GM21619 (cell line): ENCODE results near the gene PRR35.

Experiments
- ATAC-seq: cut with Tn5 transposase; IDR thresholded peaks from one replicate; pipeline ENCODE4 v1.9.1; 2021; ENCODE audit not compliant: unreplicated experiment

Gene PRR35

GRCh38 chr16:560204-560700, at the start of gene PRR35:
TSS of gene PRR35 (plus strand) at chr16:560394. CDS start at chr16:563295, 2,901 bp downstream.
- ATAC-seq: no peak

DNA sequence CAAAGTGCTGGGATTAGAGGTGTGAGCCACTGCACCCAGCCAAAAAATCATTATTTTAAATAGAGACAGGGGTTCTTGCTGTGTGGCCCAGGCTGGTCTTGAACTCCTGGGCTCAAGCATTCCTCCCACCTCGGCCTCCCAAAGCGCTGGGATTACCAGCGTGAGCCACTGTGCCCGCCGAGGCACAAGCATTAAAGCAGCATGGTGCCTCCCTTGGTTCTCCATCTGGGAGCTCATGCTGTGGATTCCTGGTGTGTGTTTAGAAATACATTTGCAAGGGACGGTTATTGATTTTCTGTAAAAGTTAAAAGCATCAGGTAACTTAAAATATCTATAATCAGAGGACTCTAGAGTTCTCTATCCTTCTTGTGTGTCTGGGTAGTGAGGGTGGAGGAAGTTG, 47.4 kb upstream of the PRR35 start:
- no peak for ATAC-seq

DNA sequence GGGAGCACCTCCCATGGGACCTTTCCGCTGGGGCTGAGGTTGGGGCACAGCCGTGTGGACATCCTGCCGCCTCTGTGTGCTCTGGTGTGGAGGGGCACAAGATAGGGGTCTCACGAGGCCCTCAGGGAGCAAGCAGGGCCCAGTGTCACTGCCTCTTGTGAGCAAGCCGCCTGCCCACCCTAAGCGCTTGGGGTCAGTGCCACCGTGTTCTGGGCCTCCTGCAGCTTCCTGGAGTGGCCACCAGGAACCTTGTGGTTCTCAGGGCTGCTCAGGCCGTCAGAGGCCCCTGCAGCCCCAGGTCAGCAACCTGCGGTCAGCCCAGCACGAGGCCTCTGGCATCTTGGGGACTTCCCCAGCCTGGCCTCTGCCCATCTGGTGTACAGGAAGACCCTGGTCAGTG, 46.2 kb upstream of the PRR35 start:
- ATAC-seq: no peak

- ATAC-seq: no peak
Observed at GRCh38 chr16:515175-515938, 44.8 kb upstream of the PRR35 start.

GRCh38 chr16:515939-516226, 44.3 kb upstream of the PRR35 start:
- ATAC-seq: no peak

- no peak for ATAC-seq
Observed at GRCh38 chr16:516301-516700, 43.9 kb upstream of the PRR35 start.

DNA sequence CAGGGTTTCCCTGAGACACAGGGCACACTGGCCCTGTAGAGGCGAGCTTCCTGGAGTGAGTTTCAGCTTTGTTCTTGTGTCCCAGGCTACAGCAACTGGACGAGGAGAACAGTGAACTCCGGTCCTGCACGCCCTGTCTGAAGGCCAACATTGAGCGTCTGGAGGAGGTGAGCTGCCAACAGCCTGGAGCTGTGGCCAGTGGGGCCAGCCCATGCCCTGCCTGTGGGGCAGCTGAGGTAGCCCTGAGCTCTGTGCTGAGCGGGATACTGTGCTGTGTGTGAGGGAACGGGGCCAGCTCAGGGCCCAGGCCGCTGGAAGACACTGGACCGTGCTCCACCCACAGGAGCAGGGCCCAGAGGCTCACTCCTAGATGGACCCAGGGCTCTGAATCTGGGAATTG, 41.3 kb upstream of the PRR35 start:
- ATAC-seq: no peak

GRCh38 chr16:519425-519824, 40.8 kb upstream of the PRR35 start:
- no peak for ATAC-seq

DNA sequence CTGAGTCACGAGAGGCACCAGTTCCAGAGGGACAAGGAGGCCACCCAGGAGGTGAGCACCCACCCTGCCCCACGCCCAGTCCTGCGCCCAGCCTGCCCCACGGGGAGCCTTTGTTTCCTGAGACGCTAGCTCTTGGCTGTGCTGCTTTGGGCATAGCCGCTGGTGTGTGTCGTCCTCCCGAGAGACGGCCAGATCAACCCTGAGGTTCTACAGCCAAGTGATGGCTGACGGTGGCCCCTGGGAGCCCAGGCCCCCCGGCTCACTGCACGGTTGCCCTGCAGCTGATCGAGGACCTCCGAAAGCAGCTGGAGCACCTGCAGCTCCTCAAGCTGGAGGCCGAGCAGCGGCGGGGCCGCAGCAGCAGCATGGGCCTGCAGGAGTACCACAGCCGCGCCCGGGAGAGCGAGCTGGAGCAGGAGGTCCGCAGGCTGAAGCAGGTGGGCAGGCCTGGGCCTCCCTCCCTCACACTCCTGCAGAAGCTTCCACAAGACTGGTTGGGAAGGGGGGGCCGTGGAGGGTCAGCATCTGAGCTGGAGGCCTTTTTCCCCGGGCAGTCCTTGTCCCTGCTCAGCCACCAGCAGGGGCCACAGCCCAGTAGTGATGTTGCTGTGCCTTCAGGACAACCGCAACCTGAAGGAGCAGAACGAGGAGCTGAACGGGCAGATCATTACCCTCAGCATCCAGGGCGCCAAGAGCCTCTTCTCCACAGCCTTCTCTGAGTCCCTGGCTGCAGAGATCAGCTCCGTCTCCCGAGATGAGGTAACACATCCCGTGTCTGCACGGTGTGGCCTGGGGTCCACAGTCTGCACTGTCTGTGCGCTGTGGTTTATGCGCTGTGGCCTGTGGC, 40.1 kb upstream of the PRR35 start:
- no peak for ATAC-seq

GRCh38 chr16:520847-521246, 39.3 kb upstream of the PRR35 start:
- ATAC-seq: no peak

- no peak for ATAC-seq
Observed at GRCh38 chr16:521381-522210, 38.6 kb upstream of the PRR35 start.

DNA sequence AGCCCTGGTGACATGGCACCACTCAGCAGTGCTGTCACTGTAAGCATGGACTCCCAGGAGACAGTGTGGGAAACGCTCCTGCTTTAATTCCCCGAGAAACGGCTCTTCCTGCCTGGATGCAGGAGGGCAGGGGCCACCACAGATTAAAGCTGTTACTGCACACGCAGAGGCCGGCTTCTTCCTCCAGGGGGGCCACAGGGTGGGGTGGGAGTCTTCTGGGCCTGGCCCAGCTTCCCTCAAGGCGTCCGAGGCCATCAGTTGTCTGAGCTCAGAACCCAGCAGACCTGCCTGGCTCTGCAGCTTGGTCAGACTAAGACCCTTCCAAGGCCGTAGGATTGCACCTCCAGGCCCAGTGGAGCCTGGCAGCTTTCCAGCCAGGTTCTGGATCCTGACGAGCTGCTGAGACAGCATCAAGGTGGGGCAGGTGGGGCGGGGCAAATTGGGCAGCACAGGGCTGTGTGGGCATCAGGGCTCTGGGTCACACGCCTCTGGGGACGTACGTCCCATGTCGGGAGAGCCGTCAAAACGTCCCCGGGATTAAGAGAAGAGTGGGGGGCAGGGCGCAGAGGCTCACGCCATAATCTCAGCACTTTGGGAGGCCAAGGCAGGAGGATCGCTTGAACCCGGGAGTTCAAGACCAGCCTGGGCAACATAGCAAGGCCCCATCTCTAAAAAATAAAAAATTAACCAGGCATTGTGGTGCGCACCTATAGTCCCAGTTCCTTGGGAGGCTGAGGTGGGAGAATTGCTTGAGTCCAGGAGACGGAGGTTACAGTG, 37.7 kb upstream of the PRR35 start:
- ATAC-seq: no peak

GRCh38 chr16:523097-523741, 37.0 kb upstream of the PRR35 start:
- no peak for ATAC-seq

DNA sequence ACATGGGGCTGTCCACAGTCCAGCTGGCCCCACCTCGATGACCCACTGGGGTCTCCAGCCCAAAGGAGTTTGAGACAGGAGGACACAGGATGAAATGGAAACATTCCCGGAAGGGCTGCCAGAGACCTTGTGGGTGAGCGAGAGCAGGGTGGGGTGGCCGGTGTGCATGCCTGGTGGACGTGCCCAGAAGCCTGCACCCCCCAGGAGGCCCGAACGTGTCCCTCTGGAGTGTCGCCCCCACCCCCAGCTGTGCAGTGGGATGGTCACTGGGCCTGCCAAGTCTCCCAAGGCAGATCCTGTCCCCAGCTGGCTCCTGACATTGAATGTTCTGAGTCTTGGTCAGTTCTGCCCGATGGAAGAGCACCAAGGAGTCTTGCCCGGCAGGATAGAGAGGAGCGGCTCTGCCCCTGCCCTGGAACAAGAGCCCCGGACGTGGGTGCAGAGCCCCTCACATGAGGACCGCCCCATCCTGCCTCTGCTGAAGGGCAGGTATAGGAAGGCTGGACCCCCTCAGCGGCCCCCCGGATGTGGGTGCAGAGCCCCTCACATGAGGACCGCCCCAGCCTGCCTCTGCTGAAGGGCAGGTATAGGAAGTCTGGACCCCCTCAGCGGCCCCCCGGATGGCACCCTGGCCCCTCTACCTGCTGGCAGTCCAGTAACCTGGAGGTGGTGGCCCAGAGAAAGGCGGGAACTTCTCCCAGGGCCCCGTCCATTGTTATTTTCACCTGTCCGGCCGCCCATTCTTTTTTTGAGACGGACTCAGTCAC, 35.7 kb upstream of the PRR35 start:
- no peak for ATAC-seq

DNA sequence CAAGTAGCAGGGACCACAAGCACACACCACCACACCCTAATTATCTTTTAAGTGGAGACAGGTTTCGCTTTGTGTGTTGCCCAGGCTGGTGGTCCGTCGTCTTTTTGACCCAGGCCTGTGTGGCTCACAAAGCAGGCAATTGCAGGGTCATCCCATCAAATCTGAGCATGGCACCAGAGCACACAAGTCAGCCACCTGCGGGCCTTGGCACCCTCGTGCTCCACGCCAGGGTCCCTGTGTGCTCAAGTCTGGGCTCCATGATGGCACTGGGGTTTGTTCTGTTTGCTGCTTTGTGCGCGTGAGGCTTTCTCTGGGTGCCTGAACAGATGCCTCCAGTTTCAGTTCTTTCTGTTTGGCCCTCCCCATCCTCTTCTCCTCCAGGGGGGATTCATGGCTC, 35.1 kb upstream of the PRR35 start:
- no peak for ATAC-seq

DNA sequence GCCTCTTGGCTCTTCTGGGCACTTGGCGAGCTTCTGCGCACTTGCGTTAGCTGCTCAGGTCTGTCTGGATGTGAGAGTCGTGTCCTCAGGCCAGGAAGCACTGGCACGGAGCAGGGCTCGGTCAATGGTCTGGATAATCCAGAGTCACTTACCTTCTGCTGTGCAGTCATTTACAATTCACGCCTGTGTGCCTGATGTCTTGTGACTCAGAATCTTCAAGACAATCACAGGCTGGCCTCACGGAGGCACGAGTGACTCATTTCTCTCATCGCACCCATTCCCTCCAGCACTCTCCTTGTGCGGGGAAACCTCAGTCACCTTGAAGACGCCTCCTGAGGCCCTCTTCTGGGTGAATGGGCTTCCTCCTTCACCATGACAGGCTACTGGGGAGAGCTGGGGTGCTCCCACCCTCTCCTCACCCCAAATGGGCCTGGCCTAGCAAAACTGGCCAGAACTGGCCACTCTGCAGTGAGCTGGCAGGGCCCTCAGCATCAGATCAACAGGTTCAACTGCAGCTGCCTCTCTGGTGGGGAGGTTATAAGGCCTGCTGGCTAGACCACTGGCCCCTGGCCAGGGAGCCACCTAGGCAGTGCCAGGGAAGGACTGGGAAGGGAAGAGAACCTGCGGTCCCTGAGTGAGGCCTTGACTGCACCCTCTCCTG, 34.5 kb upstream of the PRR35 start:
- no peak for ATAC-seq

DNA sequence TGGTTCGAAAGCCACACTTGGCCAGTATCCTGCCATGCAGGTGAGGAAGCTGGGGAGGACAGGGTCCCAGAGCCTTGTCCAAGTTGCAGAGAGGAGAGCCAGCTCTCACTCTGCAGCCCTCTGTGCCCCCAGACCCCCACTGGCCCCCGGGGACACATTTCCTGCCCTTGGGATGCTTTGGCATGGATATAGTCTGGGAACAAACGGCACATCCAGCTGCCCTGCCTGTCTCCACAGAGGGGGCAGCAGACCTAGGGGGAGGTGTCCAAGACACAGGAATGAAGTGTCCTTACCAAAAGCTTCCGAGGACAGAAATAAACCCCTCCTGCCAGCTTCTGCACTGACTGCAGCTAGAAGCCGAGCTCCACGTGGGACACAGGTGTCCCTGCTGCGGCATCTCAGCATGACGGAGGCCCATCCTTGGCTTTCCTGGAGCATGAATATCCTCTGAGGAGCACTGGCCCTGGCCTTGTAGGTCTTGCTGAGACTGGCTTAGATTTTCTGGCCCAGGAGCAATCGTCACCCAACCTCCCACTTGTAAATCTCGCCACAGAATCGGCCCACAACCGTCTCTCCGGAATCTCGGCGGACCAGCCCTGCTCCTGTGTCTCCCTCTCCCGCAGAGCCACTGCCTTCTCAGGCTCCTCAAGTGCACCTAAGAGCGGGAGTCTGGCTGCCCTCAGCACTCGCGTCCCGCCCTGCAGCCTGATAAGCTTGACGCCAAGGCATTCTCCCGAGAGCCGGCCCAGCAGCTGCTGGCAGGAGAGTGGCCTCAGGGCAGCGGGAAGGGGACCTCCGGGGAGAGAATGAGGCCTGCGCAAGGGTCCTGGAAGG, 33.8 kb upstream of the PRR35 start:
- no peak for ATAC-seq
